Right lobe of liver (tissue), 4 donors: ENCODE results near the gene ELFN1.

ENCODE experiments used
- CTCF ChIP-seq, 4 donors: fragments of 200-600 bp in 3 of 4; fragments of 450-650 bp in 1 of 4; IDR thresholded peaks; one replicate each; pipeline versions ENCODE4 v1.5.1 to v1.8.0; 2016 to 2022; ENCODE audit warnings: antibody characterized with exemption in 4 of 4, mild to moderate bottlenecking in 2 of 4
- POLR2A ChIP-seq: fragments of 450-650 bp; IDR thresholded peaks from one replicate; pipeline ENCODE4 v1.6.1; 2017; ENCODE audit warnings: antibody characterized with exemption, mild to moderate bottlenecking
- donor health status: DM: no; HTN: no; CAD: no.
- donor health status: DM: no; HTN: no; CAD: no.
- donor health status: DM: no; HTN: yes; CAD: no.

GRCh38 chr7:1720326-1720725 lies 50.2 kb downstream of the ELFN1 start:
- TF ChIP-seq CTCF (IDR thresholded peaks at IDR 0.05) (no peak), POLR2A (no peak)
